HEK293T (cell line): Measurements from ENCODE around the gene GUCA2B.

Experiments
- ARNT ChIP-seq: fragments of 450-650 bp; IDR thresholded peaks from 2 replicates; pipeline ENCODE4 v1.6.1; 2017; ENCODE audit warnings: mild to moderate bottlenecking
- L3MBTL2 ChIP-seq: fragments of 450-650 bp; conservative IDR thresholded peaks from 2 replicates; pipeline ENCODE4 v1.6.1; 2016; ENCODE audit warnings: mild to moderate bottlenecking
- NFRKB ChIP-seq: fragments of 450-650 bp; IDR thresholded peaks from 2 replicates; pipeline ENCODE4 v1.6.1; 2016; ENCODE audit warnings: mild to moderate bottlenecking, moderate library complexity
- ZNF384 ChIP-seq: fragments of 450-650 bp; IDR thresholded peaks from 2 replicates; pipeline ENCODE4 v1.6.1; 2016

DNA sequence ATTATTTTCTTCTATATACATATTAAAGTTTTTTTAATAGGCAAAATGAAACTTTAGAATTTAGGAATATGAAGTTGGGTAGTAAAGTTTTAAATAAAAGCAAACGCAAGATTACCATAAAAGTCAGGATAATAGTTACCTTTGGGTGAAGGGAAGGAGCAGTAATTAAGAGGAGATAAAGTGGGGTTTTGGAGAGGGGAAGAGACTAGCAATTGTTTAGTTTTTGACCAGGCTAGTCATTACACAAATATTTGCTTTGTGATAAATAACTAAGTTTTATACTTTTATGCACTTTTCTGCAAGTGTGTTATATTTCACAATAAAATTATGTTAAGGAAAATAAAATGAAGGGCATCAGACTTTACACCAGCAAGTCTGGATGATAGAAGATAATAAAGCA, 27.7 kb upstream of the GUCA2B start:
- TF ChIP-seq NFRKB (no peak), ZNF384 (no peak), ARNT (no peak), L3MBTL2 (no peak)
